Amniotic epithelial cell (primary cell): Measurements from ENCODE around the gene RNU5D-1.
A peak's percentile ranks its signal among the peaks of the same experiment; 100 is the strongest.

Source experiments
- DNase-seq: peaks from one replicate; pipeline ENCODE4 v3.0.0-alpha.2; 2010; ENCODE audit warnings: low read depth

Gene RNU5D-1

DNA sequence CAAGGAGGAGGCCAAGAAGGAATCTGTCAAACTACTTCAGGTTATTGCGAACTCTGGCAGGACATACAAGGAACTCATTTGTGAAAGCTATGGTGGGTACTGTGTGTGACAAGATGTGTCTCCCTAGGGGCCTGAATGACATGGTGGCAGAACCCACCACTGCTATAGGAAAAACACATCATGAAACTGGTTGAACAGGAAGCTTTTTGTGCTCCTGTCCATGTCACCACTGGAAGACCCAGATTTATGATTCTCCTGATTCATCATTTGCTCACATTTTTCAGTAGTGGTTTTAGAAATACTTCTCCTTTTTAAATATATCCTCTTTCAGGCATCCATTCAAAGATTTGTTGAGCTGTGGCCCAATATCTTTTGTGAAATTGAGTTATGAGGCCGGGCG is 32.8 kb downstream of the RNU5D-1 start:
- no peak for DNase-seq

DNA sequence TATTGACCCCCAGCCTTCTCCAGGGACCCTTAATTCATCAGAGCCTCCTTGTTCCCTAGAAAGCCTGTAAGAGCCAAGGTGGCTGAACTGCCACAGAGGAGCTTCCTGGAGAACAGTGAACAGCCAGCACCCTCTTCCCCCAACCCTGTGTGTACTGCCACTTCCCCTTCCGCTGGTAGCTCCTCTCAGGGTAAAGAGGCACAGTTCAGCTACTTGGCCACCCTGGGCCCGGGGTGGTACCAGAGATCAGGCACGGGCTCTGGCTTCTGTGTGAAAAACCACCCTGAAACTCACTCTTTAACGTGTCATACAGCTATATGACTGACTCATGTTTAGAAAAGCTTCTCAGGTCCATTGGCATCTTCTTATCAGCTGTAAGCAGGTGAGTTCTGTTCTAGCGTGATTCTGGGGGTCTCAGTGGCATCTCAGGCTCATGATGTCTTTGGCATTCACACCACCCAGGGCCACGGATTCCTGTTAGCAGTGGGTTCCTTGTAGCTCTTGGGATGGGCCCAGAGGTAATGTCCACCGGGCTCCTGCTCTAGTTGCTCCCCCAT is 34.1 kb downstream of the RNU5D-1 start:
- DNase-seq: no peak

DNA sequence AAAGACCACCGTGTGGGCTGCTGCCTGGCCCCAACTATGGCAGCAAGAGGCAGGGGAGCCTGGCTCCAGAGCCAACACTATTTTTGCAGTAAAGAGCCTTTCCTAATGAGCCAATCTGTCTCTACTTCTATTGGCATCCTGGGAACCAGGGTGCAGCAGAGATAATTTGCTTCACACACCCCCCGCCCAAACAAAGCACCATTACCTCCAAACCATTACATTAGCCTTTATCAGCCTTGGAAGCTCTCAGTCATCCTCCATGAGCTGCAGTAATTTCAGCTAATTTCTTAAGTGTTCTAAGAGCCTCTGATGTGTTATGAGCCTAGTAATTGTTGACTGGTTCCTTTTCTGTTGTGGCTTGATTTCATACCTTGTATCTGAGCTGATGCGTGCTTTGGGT is 34.9 kb downstream of the RNU5D-1 start:
- no peak for DNase-seq

DNA sequence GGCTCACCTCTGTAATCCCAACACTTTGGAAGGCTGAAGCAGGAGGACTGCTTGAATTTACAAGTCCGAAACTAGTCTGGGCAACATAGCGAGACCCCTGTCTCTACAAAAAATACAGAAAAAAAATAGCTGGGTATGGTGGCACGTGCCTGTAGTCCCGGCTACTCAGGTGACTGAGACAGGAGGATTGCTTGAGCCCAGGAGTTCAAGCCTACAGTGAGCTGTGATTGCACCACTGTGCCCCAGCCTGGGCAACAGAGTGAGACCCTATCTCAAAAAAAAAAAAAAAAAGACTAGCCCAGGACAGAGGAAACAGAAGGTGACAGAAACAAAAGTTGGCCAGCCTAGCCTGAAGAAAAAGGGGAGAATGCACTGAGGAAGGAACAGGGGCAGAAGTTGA is 35.3 kb downstream of the RNU5D-1 start:
- DNase-seq: no peak

DNA sequence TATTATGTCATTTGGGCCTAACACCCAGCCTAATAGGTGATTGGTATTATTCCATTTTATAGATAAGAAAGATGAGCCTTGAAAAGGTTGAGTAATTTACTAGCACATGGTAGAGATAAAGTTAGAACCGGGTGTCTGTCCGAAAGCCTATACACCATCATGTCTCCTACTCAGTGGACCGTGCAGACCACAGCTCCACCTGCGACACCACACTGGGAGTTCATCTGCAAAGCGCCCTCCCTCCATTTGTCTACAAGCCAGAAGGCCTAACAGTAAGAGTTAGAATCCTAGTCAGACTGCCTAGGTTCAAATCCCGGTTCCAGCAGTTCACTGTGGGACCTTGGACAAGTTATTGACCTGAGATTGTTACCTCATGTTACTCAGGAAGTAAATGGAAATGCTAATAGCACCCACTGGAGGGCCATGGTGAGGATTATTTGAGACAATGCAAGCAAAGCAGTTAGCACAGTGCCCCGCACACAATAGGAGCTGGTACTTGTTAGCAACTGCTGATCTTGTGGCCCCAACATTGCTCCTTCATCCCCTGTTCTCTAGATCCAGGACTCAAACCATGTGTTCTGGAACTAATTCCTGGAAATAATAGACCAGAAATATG is 36.0 kb downstream of the RNU5D-1 start:
- DNase-seq: no peak

DNA sequence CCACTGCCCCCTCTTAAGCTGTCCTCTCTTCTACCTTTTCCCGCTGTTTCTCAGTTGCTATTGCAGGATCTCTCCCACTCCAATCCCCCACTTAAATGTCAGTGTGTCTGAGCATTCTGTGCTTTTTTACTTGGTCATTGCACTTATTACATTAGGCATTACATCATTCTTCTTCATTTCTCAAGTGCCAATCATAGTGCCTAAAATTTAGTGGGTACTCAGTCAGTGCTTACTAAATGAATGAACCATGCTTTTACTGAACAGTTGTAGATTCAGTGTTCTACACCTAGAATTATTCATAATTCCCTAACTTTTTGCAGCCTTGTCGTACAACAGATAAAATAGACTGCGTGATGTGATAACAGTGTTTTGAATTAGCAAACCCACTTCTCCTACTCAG is 37.1 kb downstream of the RNU5D-1 start:
- DNase-seq: no peak

DNA sequence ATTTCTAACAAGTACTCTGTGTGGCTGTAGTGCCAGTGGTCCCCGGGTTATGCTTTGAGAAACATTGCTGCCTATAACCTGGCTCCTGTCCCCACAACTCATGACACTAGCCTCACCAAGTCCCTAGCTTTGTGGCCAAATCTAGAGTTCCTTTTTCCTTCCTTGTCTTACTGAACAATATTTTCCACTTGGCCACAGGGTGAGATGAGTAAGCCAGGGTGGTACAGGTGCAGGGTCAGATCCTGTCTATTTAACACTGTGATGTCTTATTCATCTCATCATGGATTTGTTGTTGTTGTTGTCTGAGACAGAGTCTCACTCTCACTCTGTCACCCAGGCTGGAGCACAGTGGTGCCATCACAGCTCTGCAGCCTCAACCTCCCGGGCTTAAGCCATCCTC is 37.8 kb downstream of the RNU5D-1 start:
- no peak for DNase-seq

DNA sequence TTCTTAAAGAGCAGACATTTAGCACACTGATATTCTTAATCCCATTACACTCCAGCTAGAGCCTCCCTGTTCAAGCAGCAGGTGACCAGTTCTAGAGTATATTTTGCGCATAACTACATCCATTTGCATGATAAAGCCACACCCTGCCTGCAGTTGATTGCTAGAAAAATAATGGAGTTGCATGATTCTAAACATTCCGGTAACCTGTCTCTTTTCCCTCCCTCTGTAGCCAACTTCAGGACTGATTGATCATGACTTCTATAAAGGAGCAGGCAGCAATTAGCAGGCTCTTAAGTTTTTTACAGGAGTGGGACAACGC is 41.6 kb downstream of the RNU5D-1 start:
- no peak for DNase-seq

DNA sequence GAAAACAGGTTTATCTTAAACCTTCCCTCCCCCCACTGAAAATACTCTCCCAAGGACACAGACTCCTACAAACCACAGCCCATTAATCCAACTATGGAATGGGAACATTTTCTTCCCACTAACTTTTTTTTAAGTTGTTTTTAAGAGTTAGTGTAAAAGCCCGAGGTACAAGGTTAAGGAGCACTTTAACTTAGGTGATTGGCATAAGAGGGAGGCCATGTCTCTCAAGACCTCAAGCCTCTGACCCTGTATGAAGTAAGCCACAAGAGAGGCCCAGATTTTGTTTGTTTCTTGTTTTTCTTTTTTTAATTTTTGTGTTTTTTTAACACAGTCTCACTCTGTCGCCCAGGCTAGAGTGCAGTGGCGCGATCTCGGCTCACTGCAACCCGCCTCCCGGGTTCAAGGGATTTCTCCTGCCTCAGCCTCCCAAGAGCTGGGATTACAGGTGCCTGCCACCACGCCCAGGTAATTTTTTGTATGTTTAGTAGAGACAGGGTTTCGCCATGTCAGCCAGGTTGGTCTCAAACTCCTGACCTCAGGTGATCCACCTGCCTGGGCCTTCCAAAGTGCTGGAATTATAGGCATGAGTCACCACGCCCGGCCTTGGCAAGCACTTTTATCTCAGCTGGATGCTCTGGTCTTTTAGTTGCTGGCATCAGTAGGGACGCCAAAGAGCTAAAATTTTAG is 42.1 kb downstream of the RNU5D-1 start:
- DNase-seq: peak; percentile 84

DNA sequence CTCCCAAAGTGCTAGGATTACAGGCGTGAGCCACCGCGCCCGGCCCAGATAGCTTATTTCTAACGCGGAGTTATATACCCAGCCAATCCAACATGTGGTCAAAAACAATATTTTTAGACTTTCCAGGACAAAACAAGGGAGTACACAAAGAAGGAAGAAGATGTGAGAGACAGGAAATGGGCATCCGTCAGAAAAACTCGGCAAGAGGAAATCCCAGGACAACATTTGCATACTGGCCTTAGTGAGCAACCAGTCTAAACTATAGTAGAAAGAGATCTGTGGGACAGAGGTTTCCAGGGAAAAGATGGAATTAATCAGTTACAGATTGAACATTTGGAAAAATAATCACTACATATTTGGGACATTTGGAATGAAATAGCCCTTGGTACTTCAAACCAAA is 45.1 kb downstream of the RNU5D-1 start:
- DNase-seq: no peak

DNA sequence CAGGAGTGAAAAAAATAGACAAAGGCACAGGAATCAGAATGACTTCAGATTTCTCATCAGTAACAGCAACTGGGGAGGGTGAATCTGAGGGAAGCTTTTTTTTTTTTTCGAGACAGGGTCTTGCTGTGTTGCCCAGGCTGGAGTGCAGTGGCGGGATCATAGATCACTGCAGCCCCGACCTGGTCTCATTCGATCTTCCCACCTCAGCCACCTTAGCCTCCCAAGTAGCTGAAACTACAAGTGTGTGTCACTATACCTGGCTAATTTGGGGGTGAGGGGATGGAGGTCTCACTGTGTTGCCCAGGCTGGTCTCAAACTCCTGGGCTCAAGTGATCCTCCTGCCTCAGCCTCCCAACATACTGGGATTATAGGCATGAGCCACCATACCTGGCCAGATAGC is 45.8 kb downstream of the RNU5D-1 start:
- no peak for DNase-seq

DNA sequence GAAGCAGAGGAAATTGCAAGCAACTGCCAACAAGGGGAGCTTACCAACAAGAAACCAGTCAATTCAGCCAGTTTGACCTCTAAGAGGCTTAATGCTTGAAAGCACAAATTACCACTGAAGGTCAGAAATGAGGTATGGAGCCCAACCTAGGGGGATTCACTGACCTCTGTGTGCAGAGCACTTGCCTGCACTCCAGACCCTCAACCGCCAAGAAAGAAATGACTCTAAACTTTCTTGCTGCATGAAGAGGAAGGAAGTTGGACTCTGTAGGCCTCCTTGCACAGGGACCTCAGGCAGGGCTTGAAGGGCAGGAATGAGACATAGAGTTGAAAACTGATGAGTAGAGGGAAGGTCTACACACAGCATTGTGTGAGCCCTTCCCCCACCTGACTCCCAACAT is 46.4 kb downstream of the RNU5D-1 start:
- no peak for DNase-seq

DNA sequence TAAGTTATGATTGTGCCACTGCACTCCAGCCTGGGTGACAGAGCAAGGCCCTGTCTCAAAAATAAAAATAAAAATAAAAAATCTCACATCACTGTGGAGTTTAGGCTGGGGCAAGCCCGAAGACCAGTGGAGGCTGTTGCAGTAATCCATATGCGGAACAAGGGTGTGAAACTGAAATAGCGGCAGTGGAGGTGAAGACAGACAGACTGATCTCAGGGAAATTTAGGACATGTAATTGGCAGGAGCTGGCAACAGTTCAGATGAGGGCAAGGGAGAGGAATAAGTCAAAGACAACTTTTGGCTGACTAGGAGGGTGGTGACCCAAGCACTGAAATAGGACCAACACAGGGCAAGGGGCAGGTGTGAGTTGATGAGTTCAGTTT is 48.1 kb downstream of the RNU5D-1 start:
- no peak for DNase-seq

DNA sequence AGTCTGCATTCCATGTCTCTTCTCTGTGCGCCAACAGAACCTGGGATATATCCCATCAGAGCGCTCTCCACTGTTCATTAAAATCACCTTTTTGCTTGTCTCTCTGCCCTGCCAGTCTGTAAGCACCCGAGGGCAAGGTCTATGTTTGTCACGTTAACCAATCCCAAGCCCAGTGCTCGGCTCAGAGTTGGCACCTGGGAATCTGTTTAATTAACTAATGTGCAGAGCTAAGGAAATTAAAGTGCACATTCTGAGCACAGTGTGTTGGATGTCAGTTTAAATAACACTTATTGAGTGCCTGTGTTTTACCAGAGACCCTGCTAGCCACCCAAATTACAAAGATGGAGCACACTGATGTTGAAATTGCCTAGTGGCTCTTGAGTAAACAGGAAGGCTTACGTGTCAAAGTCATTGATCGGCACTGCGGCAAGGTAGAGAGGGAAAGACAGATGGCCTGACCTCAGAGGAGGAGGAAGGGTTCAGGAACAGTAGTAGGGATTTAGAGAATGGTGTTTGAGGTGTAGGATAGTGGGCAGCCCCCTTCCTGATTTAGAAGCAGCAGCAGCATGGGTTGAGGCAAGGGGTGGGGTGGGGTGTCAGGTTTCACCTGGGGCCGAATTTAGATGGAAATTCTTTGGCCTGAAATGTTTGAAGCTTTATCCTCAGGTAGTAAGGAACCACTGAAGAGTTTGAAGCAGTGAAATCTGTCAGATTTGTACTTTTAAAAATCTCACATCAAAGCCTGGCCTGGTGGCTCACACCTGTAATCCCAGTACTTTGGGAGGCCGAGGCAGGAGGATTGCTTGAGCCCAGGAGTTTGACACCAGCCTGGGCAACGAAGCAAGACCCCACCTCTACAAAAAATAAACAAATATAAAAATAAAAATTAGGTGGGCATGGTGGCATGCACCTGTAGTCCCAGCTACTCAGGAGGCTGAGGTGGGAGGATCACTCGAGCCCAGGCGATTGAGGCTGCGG is 48.8 kb downstream of the RNU5D-1 start:
- no peak for DNase-seq
